H1 (cell line): Measurements from ENCODE around the gene MYCBP2. TPM values are rescaled to one million over a fixed set of nuclear protein-coding genes. Genes with fewer than 3 reads are reported as not detected.

ENCODE experiments used
- BACH1 ChIP-seq: IDR thresholded peaks from 2 replicates; pipeline ENCODE4 v1.6.1; 2012; ENCODE audit warnings: low read length, improper control_type of control experiment
- BRCA1 ChIP-seq: IDR thresholded peaks from 2 replicates; pipeline ENCODE4 v1.6.1; 2012; ENCODE audit warnings: low read depth, low read length, improper control_type of control experiment
- CBX5 ChIP-seq: fragments of 300-800, 300-1000 bp; sonication (generic); IDR thresholded peaks from 2 replicates; pipeline ENCODE4 v1.7.1; 2016; ENCODE audit warnings: antibody characterized with exemption, low read length, low read depth
- EZH2 ChIP-seq: fragments of 200-600 bp; sonication (generic); IDR thresholded peaks from 2 replicates; pipeline ENCODE4 v1.7.1; 2012; ENCODE audit warnings: low read depth, mild to moderate bottlenecking, moderate library complexity, low read length, inconsistent platforms; ENCODE audit not compliant: severe bottlenecking
- RXRA ChIP-seq: IDR thresholded peaks from 2 replicates; pipeline ENCODE4 v1.6.1; 2011; ENCODE audit warnings: low read depth, mild to moderate bottlenecking, low read length, moderate library complexity; ENCODE audit not compliant: insufficient read depth
- SRF ChIP-seq: IDR thresholded peaks from 2 replicates; pipeline ENCODE4 v1.6.1; 2011; ENCODE audit warnings: mild to moderate bottlenecking, low read depth, low read length, moderate library complexity
- ZNF274 ChIP-seq: IDR thresholded peaks from 2 replicates; pipeline ENCODE4 v1.7.0; 2012; ENCODE audit warnings: low read length, borderline replicate concordance; ENCODE audit errors: extremely low read depth
- polyA plus RNA-seq, 7 experiments: library from polyadenylated mRNA; depleted of rRNA in 3 of 7; stranded (reverse) in 5 of 7; unstranded in 2 of 7; fragments of >200 nt in 5 of 7; fragments of 200-250 nt in 2 of 7; gene quantifications; 1 replicate in 5 of 7; 2 replicates in 1 of 7; 4 replicates in 1 of 7; pipeline versions ENCODE4 v1.2.1 to v1.2.3, GENCODE V29; 2011 to 2013; ENCODE audit warnings: missing spikeins in 2 of 7, mixed read lengths in 2 of 7
- total RNA-seq: library from RNA; stranded (reverse); fragmentation: NEBNext Ultra II Directional; extraction: Animal tissue kit (Norgen Biotek cat#: 25700); gene quantifications from 2 replicates; pipeline ENCODE4 v1.2.1, GENCODE V29; 2021
- TF ChIP-seq, protein P1 (sequence below): fragments of 300-600 bp; sonication (generic); IDR thresholded peaks from 2 replicates; pipeline ENCODE4 v1.7.1; 2012; ENCODE audit warnings: low read length, moderate library complexity, mild to moderate bottlenecking, inconsistent platforms; ENCODE audit not compliant: insufficient replicate concordance
- TF ChIP-seq, protein P2 (sequence below): IDR thresholded peaks from 2 replicates; pipeline ENCODE4 v1.6.1; 2011; ENCODE audit warnings: low read depth, mild to moderate bottlenecking, low read length; ENCODE audit not compliant: insufficient read depth

MYCBP2 gene
- total and polyA plus RNA-seq, 2 of the 8 experiments (the other 6 are each of a cell fraction or from before 2014, with no cell fraction given): 19.0 to 52.1 TPM

DNA sequence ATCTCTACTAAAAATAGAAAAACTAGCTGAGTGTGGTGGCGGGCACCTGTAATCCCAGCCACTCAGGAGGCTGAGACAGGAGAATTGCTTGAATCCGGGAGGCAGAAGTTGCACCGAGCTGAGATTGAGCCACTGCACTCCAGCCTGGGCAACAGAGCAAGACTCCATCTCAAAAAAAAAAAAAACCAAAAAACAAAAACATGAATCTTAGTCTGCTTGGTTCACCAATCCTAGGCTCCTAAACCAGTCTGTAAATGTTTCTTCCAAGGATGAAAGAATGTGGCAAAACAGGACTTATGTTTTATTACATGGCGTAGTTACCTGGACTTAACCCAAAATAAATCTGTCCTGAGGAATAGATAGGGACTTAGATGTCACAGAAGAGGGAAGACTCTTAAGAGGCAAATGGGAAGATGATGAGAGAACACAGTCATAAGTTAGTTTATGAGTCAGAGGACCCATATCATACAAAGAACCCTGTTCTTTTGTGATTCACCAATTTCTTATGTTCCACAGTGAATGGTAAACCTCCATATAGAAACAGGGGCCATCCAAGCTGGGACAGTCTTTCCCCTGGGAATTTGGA, 293.1 kb downstream of the MYCBP2 start (continued):
- TF ChIP-seq, protein P1, sequence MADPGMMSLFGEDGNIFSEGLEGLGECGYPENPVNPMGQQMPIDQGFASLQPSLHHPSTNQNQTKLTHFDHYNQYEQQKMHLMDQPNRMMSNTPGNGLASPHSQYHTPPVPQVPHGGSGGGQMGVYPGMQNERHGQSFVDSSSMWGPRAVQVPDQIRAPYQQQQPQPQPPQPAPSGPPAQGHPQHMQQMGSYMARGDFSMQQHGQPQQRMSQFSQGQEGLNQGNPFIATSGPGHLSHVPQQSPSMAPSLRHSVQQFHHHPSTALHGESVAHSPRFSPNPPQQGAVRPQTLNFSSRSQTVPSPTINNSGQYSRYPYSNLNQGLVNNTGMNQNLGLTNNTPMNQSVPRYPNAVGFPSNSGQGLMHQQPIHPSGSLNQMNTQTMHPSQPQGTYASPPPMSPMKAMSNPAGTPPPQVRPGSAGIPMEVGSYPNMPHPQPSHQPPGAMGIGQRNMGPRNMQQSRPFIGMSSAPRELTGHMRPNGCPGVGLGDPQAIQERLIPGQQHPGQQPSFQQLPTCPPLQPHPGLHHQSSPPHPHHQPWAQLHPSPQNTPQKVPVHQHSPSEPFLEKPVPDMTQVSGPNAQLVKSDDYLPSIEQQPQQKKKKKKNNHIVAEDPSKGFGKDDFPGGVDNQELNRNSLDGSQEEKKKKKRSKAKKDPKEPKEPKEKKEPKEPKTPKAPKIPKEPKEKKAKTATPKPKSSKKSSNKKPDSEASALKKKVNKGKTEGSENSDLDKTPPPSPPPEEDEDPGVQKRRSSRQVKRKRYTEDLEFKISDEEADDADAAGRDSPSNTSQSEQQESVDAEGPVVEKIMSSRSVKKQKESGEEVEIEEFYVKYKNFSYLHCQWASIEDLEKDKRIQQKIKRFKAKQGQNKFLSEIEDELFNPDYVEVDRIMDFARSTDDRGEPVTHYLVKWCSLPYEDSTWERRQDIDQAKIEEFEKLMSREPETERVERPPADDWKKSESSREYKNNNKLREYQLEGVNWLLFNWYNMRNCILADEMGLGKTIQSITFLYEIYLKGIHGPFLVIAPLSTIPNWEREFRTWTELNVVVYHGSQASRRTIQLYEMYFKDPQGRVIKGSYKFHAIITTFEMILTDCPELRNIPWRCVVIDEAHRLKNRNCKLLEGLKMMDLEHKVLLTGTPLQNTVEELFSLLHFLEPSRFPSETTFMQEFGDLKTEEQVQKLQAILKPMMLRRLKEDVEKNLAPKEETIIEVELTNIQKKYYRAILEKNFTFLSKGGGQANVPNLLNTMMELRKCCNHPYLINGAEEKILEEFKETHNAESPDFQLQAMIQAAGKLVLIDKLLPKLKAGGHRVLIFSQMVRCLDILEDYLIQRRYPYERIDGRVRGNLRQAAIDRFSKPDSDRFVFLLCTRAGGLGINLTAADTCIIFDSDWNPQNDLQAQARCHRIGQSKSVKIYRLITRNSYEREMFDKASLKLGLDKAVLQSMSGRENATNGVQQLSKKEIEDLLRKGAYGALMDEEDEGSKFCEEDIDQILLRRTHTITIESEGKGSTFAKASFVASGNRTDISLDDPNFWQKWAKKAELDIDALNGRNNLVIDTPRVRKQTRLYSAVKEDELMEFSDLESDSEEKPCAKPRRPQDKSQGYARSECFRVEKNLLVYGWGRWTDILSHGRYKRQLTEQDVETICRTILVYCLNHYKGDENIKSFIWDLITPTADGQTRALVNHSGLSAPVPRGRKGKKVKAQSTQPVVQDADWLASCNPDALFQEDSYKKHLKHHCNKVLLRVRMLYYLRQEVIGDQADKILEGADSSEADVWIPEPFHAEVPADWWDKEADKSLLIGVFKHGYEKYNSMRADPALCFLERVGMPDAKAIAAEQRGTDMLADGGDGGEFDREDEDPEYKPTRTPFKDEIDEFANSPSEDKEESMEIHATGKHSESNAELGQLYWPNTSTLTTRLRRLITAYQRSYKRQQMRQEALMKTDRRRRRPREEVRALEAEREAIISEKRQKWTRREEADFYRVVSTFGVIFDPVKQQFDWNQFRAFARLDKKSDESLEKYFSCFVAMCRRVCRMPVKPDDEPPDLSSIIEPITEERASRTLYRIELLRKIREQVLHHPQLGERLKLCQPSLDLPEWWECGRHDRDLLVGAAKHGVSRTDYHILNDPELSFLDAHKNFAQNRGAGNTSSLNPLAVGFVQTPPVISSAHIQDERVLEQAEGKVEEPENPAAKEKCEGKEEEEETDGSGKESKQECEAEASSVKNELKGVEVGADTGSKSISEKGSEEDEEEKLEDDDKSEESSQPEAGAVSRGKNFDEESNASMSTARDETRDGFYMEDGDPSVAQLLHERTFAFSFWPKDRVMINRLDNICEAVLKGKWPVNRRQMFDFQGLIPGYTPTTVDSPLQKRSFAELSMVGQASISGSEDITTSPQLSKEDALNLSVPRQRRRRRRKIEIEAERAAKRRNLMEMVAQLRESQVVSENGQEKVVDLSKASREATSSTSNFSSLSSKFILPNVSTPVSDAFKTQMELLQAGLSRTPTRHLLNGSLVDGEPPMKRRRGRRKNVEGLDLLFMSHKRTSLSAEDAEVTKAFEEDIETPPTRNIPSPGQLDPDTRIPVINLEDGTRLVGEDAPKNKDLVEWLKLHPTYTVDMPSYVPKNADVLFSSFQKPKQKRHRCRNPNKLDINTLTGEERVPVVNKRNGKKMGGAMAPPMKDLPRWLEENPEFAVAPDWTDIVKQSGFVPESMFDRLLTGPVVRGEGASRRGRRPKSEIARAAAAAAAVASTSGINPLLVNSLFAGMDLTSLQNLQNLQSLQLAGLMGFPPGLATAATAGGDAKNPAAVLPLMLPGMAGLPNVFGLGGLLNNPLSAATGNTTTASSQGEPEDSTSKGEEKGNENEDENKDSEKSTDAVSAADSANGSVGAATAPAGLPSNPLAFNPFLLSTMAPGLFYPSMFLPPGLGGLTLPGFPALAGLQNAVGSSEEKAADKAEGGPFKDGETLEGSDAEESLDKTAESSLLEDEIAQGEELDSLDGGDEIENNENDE: no peak
- TF ChIP-seq, protein P2, sequence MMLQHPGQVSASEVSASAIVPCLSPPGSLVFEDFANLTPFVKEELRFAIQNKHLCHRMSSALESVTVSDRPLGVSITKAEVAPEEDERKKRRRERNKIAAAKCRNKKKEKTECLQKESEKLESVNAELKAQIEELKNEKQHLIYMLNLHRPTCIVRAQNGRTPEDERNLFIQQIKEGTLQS: no peak
- no peak for TF ChIP-seq BACH1
- TF ChIP-seq CBX5: no peak
- TF ChIP-seq SRF: no peak
- TF ChIP-seq EZH2: no peak
- no peak for TF ChIP-seq RXRA
- no peak for TF ChIP-seq BRCA1
- no peak for TF ChIP-seq ZNF274
- TF ChIP-seq, all 59 proteins: peak for 0
